ENCODE measurements around the gene RPL10L.

The RPL10L gene

GRCh38 chr14:46651526-46652144 lies at the start of gene RPL10L:
RPL10L (minus strand) TSS chr14:46651781; CDS start chr14:46651736, 45 bp downstream.
- no peaks in the 10 kb centered on the region for H4K20me1 ChIP-seq (ENCODE audit: insufficient read depth)
- H2AFZ ChIP-seq (ENCODE audit: low read depth) = no peak within 1 kb of the TSS
- H3K79me2 ChIP-seq (ENCODE audit: insufficient read depth, low read depth) = no peaks in the 10 kb centered on the region
- no peak within 1 kb of the TSS for H3K4me2 ChIP-seq
- H3K27me3 ChIP-seq (ENCODE audit: insufficient read depth, low read depth) = no peaks in the 10 kb centered on the region
- no peaks in the 10 kb centered on the region for H3K36me3 ChIP-seq (ENCODE audit: insufficient read depth)
- H3K4me1 ChIP-seq (ENCODE audit: low read depth, poor library complexity, severe bottlenecking) = no peaks in the 10 kb centered on the region
- no peak within 1 kb of the TSS for H3K27ac ChIP-seq
- no peak within 1 kb of the TSS for H3K4me3 ChIP-seq (IDR thresholded peaks at IDR 0.05; ENCODE audit: insufficient read depth, low read depth, low read length)
- TF ChIP-seq, protein P1, sequence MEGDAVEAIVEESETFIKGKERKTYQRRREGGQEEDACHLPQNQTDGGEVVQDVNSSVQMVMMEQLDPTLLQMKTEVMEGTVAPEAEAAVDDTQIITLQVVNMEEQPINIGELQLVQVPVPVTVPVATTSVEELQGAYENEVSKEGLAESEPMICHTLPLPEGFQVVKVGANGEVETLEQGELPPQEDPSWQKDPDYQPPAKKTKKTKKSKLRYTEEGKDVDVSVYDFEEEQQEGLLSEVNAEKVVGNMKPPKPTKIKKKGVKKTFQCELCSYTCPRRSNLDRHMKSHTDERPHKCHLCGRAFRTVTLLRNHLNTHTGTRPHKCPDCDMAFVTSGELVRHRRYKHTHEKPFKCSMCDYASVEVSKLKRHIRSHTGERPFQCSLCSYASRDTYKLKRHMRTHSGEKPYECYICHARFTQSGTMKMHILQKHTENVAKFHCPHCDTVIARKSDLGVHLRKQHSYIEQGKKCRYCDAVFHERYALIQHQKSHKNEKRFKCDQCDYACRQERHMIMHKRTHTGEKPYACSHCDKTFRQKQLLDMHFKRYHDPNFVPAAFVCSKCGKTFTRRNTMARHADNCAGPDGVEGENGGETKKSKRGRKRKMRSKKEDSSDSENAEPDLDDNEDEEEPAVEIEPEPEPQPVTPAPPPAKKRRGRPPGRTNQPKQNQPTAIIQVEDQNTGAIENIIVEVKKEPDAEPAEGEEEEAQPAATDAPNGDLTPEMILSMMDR (conservative IDR thresholded peaks at IDR 0.05; ENCODE audit: low read depth, low read length) = 0 out of 2 replicates have a peak, but pooled peaks have one; percentile 12
- no peak within 1 kb of the TSS for H3K9ac ChIP-seq

GRCh38 chr14:46691819-46692218 lies 40.2 kb upstream of the RPL10L start:
- no peaks in the 10 kb centered on the region for H3K36me3 ChIP-seq (ENCODE audit: insufficient read depth)
- no peaks in the 10 kb centered on the region for H3K27me3 ChIP-seq (ENCODE audit: insufficient read depth, low read depth)

DNA sequence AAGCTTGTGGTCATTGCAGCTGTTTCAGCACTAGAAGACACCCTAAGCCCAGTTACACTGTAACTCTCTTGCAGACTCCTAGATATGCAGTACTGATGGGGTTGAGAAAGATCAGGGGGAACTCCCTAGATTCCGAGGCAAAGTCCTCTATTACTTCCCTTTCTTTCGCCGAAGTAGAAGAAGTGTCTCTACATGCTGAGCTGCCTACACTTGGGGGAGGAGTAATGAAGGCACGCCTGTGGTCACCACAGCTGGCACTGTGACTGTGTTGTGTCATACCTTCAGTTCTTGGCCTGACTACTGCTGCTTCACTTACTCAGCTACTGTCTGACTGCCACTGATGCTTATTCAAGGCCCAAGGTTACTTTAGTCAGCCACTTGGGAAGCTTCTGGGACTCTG lies 35.1 kb upstream of the RPL10L start:
- Histone ChIP-seq H3K4me3 (IDR thresholded peaks at IDR 0.05; ENCODE audit: insufficient read depth, low read depth, low read length) (no peak overlapping the region), H2AFZ (ENCODE audit: low read depth) (no peak overlapping the region), H3K4me2 (no peak overlapping the region), H3K27me3 (ENCODE audit: insufficient read depth, low read depth) (no peaks in the 10 kb centered on the region), H3K27ac (no peak overlapping the region), H3K36me3 (ENCODE audit: insufficient read depth) (no peaks in the 10 kb centered on the region), H3K79me2 (ENCODE audit: insufficient read depth, low read depth) (no peaks in the 10 kb centered on the region), H4K20me1 (ENCODE audit: insufficient read depth) (no peaks in the 10 kb centered on the region), H3K9ac (no peak overlapping the region), H3K4me1 (ENCODE audit: low read depth, poor library complexity, severe bottlenecking) (no peaks in the 10 kb centered on the region)
- TF ChIP-seq, protein P1 (conservative IDR thresholded peaks at IDR 0.05; ENCODE audit: low read depth, low read length) = no peak

More at GRCh38 chr14:46691819-46692218, 40.2 kb upstream of the RPL10L start:
- Histone ChIP-seq H3K9ac (no peak overlapping the region), H3K4me2 (no peak overlapping the region), H3K4me3 (IDR thresholded peaks at IDR 0.05; ENCODE audit: insufficient read depth, low read depth, low read length) (no peak overlapping the region), H3K27ac (no peak overlapping the region), H2AFZ (ENCODE audit: low read depth) (no peak overlapping the region), H4K20me1 (ENCODE audit: insufficient read depth) (no peaks in the 10 kb centered on the region), H3K79me2 (ENCODE audit: insufficient read depth, low read depth) (no peaks in the 10 kb centered on the region), H3K4me1 (ENCODE audit: low read depth, poor library complexity, severe bottlenecking) (no peaks in the 10 kb centered on the region)
- TF ChIP-seq, protein P1 (conservative IDR thresholded peaks at IDR 0.05; ENCODE audit: low read depth, low read length) = no peak

DNA sequence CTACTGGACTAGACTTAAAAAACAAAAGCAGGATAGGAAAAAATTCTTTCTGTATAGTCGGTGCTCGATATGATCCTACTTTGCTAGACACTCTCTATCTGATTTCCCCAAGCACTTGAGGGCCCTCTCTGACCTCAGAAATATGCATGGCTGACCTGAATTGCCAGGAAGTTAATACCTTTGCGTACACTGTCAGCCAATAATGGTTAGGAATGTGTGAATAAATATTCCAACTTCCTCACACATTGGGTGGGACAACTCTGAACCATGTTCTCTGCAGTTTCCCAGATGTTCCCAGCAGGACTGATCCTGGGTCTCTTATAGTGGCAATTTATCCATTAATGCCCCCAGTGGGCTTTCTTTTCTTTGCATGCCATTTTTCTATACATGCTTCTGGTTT lies 20.5 kb upstream of the RPL10L start:
- Histone ChIP-seq H3K27me3 (ENCODE audit: insufficient read depth, low read depth) (no peaks in the 10 kb centered on the region), H3K4me1 (ENCODE audit: low read depth, poor library complexity, severe bottlenecking) (no peaks in the 10 kb centered on the region), H4K20me1 (ENCODE audit: insufficient read depth) (no peaks in the 10 kb centered on the region), H3K36me3 (ENCODE audit: insufficient read depth) (no peaks in the 10 kb centered on the region), H3K4me2 (no peak overlapping the region), H3K27ac (no peak overlapping the region), H3K4me3 (IDR thresholded peaks at IDR 0.05; ENCODE audit: insufficient read depth, low read depth, low read length) (no peak overlapping the region), H3K79me2 (ENCODE audit: insufficient read depth, low read depth) (no peaks in the 10 kb centered on the region), H3K9ac (no peak overlapping the region), H2AFZ (ENCODE audit: low read depth) (no peak overlapping the region)
- TF ChIP-seq, protein P1 (conservative IDR thresholded peaks at IDR 0.05; ENCODE audit: low read depth, low read length) = no peak

Measured in KMS-11 (cell line).